Mesenteric fat pad (tissue), 1 donor: ENCODE measurements around the gene TAAR8. TPM values are rescaled to one million over a fixed set of nuclear protein-coding genes. Genes with fewer than 3 reads are reported as not detected.
"Not testable (repeated sequence)": the region's sequence is repeated elsewhere in the genome, so short reads cannot be mapped to it uniquely, and the experiment has no call there.

ENCODE experiments used
- DNase-seq: peaks from one replicate; pipeline ENCODE4 v3.0.0-alpha.2; 2020; ENCODE audit warnings: low spot score
- long read RNA-seq: library from polyadenylated mRNA; unstranded; transcript quantifications from one replicate; pipeline ENCODE4 v2.0.0, GENCODE V29; 2020
- total RNA-seq: library from RNA; stranded (reverse); fragmentation: NEBNext Ultra II Directional; extraction: Animal tissue kit (Norgen Biotek cat#: 25700); gene quantifications from one replicate; pipeline ENCODE4 v1.2.1, GENCODE V29; 2021
- donor health status: DM: yes; HTN: yes; CAD: no.

Gene TAAR8
- total RNA-seq: not detected
- long read RNA-seq: 0 reads

GRCh38 chr6:132552372-132552771 lies at the start of gene TAAR8:
TAAR8 (plus strand) TSS chr6:132552672; CDS start chr6:132552693, 21 bp downstream.
- no peak for DNase-seq

- DNase-seq: no peak
These were observed 47.7 kb upstream of the TAAR8 start for GRCh38 chr6:132504757-132505156.

- DNase-seq: no peak
These were observed 47.3 kb upstream of the TAAR8 start for GRCh38 chr6:132505158-132505557.

- DNase-seq: no peak
These were observed 46.0 kb upstream of the TAAR8 start for GRCh38 chr6:132506461-132506860.

GRCh38 chr6:132506869-132507808 lies 45.3 kb upstream of the TAAR8 start:
- no peak for DNase-seq

- no peak for DNase-seq
These were observed 41.2 kb upstream of the TAAR8 start for GRCh38 chr6:132511210-132511830.

- no peak for DNase-seq
These were observed 40.6 kb upstream of the TAAR8 start for GRCh38 chr6:132511831-132512220.

GRCh38 chr6:132512342-132512637 lies 40.2 kb upstream of the TAAR8 start:
- DNase-seq: no peak

GRCh38 chr6:132512638-132513632 lies 39.5 kb upstream of the TAAR8 start, which contains the start of gene STX7:
STX7 (minus strand) TSS chr6:132513116; CDS start chr6:132503530, 9,586 bp downstream.
- peak; percentile 96 for DNase-seq

- DNase-seq: no peak
These were observed 38.5 kb upstream of the TAAR8 start for GRCh38 chr6:132513831-132514545.

GRCh38 chr6:132515386-132515785 lies 37.1 kb upstream of the TAAR8 start:
- DNase-seq: no peak

GRCh38 chr6:132520953-132521352 lies 31.5 kb upstream of the TAAR8 start:
- no peak for DNase-seq

- no peak for DNase-seq
These were observed 27.8 kb upstream of the TAAR8 start for GRCh38 chr6:132524646-132525045.

- no peak for DNase-seq
These were observed 26.6 kb upstream of the TAAR8 start for GRCh38 chr6:132525866-132526265.

- no peak for DNase-seq
These were observed 26.0 kb upstream of the TAAR8 start for GRCh38 chr6:132526461-132526860.

- DNase-seq: no peak
These were observed 24.7 kb upstream of the TAAR8 start for GRCh38 chr6:132527791-132528190.

GRCh38 chr6:132530293-132530974 lies 22.0 kb upstream of the TAAR8 start:
- DNase-seq: no peak

GRCh38 chr6:132534546-132534945 lies 17.9 kb upstream of the TAAR8 start:
- not testable (repeated sequence) for DNase-seq

GRCh38 chr6:132537145-132537544 lies 15.3 kb upstream of the TAAR8 start:
- DNase-seq: no peak

GRCh38 chr6:132537977-132538376 lies 14.5 kb upstream of the TAAR8 start, which contains the start of gene TAAR9:
TAAR9 (plus strand) TSS chr6:132538277; CDS start chr6:132538290, 13 bp downstream.
- no peak for DNase-seq
